ENCODE results near the gene TRIM52. TPM values are rescaled to one million over a fixed set of nuclear protein-coding genes. Genes with fewer than 3 reads are reported as not detected.
"Not testable (repeated sequence)": the region's sequence is repeated elsewhere in the genome, so short reads cannot be mapped to it uniquely, and the experiment has no call there.

TRIM52 gene
- total RNA-seq, 1 donor from 2014 or later: 9.4 TPM

DNA sequence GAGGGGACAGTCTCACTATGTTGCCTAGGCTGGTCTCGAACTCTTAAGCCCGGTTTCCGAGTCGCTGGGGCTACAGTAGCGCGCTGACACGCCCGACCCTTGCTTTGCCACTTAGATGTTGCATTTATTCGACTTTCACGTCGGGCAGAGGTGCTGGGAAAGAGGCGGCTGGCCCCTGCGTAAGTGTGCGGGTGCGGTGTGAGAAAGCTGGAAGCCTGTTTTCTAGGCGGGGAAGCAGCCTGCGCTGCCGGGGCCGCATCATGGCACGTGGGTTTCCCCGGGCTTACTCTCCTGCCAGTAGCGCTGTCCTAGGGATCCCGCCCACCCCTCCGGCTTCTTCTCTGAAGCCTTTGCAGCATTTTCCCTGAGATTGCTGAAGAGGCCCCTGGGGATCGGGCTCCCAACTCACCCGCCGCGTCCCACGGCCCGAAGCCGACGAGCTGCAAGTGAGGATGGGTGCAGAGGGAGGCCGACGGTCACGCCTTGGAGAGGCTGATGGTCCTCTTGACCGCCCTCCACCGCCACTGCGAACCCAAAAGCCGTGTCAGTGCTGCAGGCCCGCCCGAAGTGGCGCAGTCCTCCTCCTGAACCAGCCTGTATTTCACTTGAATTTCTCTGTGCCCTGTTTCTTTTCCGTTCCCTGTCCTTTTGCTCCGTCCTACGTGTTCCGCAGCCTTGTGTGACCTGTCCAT lies 43.7 kb downstream of the TRIM52 start:
- Mint-ChIP-seq H3K27me3 (ENCODE audit: insufficient read depth, low read depth) (peaks cover 37% of the 10 kb centered on the region), H3K9me3 (peaks cover 14% of the 10 kb centered on the region)
- H3K9ac ChIP-seq: no peak overlapping the region

DNA sequence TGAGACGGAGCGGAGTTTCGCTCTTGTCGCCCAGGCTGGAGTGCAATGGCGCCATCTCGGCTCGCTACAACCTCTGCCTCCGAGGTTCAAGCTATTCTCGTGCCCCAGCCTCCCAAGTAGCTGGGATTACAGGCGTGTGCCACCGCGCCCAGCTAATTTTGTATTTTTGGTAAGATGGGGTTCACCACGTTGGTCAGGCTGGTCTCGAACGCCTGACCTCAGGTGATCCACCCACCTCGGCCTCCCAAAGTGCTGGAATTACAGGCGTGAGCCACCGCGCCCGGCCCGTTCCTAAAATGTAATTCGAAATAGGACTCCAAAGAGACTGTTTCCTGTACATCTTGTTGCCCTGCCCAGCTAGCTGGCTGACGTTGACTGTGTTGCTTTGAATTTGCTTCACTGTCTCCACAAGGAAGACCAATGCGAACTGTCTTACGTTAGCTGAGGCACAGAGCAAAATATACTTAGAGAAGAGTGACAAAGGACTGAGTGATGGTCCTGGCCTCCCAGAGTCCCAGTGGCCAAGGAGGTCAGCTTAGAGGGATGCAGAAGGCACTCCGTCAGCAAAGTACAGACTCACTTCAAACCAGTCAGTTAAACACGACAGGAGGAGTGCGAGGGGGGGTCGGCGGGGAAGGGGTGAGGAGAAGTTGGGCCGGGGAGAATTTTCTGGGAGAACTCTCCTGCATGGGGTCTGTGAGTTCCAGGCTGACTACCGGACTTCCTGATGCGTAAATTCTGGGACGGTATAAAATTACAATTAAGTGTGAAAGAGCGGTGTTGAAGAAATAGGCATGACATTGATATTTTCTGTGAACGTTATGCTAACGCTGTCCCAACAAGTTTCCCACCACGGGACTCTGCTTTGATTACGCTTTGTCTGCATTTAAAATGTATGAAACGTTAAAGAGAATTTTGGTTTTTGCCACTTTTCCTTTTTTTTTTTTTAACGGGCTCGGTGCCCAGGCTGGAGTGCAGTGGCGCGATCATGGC lies 44.6 kb downstream of the TRIM52 start:
- no peaks in the 10 kb centered on the region for H3K4me1 ChIP-seq
- H3K4me2 ChIP-seq: peak overlapping the region; percentile 77
- peak overlapping the region; percentile 61 for H3K4me3 ChIP-seq
- no peak overlapping the region for H3K27ac ChIP-seq
- Mint-ChIP-seq H3K4me1 (peaks cover 16% of the 10 kb centered on the region), H3K4me3 (peak overlapping the region; percentile 92), H3K9me3 (peaks cover 9% of the 10 kb centered on the region), H3K27ac (no peak overlapping the region), H3K27me3 (ENCODE audit: insufficient read depth, low read depth) (peaks cover 28% of the 10 kb centered on the region), H3K36me3 (peaks cover 3% of the 10 kb centered on the region)
- no peak for DNase-seq (ENCODE audit: low spot score)
- peaks cover 51% of the 10 kb centered on the region for H3F3A ChIP-seq (ENCODE audit: low read depth)
- no peaks in the 10 kb centered on the region for H3K79me2 ChIP-seq (ENCODE audit: low read depth)
- H3K36me3 ChIP-seq: no peaks in the 10 kb centered on the region
- H4K20me1 ChIP-seq (ENCODE audit: low read depth): peaks cover 4% of the 10 kb centered on the region
- H3K9me3 ChIP-seq (ENCODE audit: low read depth): no peaks in the 10 kb centered on the region
- H3K27me3 ChIP-seq: peaks cover 62% of the 10 kb centered on the region
- no peak overlapping the region for H3K9ac ChIP-seq
- H2AFZ ChIP-seq (replicated peaks): no peak overlapping the region
- TF ChIP-seq EZH2phosphoT487 (IDR thresholded peaks at IDR 0.05) (no peak), EZH2 (IDR thresholded peaks at IDR 0.05) (no peak)
- TF ChIP-seq, protein P1, sequence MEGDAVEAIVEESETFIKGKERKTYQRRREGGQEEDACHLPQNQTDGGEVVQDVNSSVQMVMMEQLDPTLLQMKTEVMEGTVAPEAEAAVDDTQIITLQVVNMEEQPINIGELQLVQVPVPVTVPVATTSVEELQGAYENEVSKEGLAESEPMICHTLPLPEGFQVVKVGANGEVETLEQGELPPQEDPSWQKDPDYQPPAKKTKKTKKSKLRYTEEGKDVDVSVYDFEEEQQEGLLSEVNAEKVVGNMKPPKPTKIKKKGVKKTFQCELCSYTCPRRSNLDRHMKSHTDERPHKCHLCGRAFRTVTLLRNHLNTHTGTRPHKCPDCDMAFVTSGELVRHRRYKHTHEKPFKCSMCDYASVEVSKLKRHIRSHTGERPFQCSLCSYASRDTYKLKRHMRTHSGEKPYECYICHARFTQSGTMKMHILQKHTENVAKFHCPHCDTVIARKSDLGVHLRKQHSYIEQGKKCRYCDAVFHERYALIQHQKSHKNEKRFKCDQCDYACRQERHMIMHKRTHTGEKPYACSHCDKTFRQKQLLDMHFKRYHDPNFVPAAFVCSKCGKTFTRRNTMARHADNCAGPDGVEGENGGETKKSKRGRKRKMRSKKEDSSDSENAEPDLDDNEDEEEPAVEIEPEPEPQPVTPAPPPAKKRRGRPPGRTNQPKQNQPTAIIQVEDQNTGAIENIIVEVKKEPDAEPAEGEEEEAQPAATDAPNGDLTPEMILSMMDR (IDR thresholded peaks at IDR 0.05): no peak

More for the DNA sequence above, 43.7 kb downstream of the TRIM52 start:
- Mint-ChIP-seq H3K27ac (no peak overlapping the region), H3K36me3 (peaks cover 8% of the 10 kb centered on the region), H3K4me1 (peaks cover 26% of the 10 kb centered on the region), H3K4me3 (peak overlapping the region; percentile 92)
- peak; percentile 83 for DNase-seq (ENCODE audit: low spot score)
- Histone ChIP-seq H3K27ac (no peak overlapping the region), H3K4me2 (peak overlapping the region; percentile 77), H3K27me3 (peaks cover 53% of the 10 kb centered on the region), H3K4me1 (no peaks in the 10 kb centered on the region), H3K36me3 (no peaks in the 10 kb centered on the region), H4K20me1 (ENCODE audit: low read depth) (peaks cover 4% of the 10 kb centered on the region), H3K79me2 (ENCODE audit: low read depth) (no peaks in the 10 kb centered on the region), H2AFZ (replicated peaks) (peak overlapping the region; percentile 55), H3K9me3 (ENCODE audit: low read depth) (no peaks in the 10 kb centered on the region), H3K4me3 (peak overlapping the region; percentile 61), H3F3A (ENCODE audit: low read depth) (peaks cover 60% of the 10 kb centered on the region)
- TF ChIP-seq EZH2phosphoT487 (IDR thresholded peaks at IDR 0.05): no peak
- TF ChIP-seq, protein P1 (IDR thresholded peaks at IDR 0.05): peak; percentile 30

DNA sequence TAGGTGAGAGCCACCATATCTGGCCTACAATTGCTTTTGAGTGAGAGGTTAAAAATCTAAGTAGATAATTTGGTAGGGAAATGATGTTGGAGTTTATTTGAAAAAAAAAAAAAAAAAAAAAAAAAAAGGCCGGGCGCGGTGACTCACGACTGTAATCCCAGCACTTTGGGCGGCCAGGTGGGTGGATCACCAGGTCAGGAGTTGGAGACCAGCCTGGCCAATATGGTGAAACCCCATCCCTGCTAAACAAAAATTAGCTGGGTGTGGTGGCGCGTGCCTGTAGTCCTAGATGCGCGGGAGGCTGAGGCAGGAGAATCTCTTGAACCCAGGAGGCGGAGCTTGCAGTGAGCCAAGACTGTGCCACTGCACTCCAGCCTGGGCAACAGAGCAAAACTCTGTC lies 46.7 kb downstream of the TRIM52 start:
- not testable (repeated sequence) for H4K20me1 ChIP-seq (ENCODE audit: low read depth); H2AFZ ChIP-seq (replicated peaks); H3K79me2 ChIP-seq (ENCODE audit: low read depth); H3K4me3 ChIP-seq; H3K4me2 ChIP-seq; H3K9me3 Mint-ChIP-seq; H3K36me3 Mint-ChIP-seq; H3K4me1 ChIP-seq; H3K36me3 ChIP-seq; DNase-seq (ENCODE audit: low spot score); H3K9me3 ChIP-seq (ENCODE audit: low read depth); H3K27ac ChIP-seq; H3K27ac Mint-ChIP-seq; H3K9ac ChIP-seq; H3K4me3 Mint-ChIP-seq
- Histone ChIP-seq H3K27me3 (peaks cover 68% of the 10 kb centered on the region), H3F3A (ENCODE audit: low read depth) (peaks cover 41% of the 10 kb centered on the region)
- Mint-ChIP-seq H3K27me3 (ENCODE audit: insufficient read depth, low read depth) (peaks cover 30% of the 10 kb centered on the region), H3K4me1 (peaks cover 13% of the 10 kb centered on the region)

Data from neural progenitor cell (in vitro differentiated cells).